Measurements from ENCODE around the gene THOC2. TPM values are rescaled to one million over a fixed set of nuclear protein-coding genes. Genes with fewer than 3 reads are reported as not detected.

Gene THOC2
- total and polyA plus RNA-seq, 10 of the 15 experiments (the other 5 are each of a cell fraction or from before 2014, with no cell fraction given), result 64.8 to 136 (median 75.1) TPM

GRCh38 chrX:123607270-123607669 is 125.6 kb downstream of the THOC2 start (continued):
- TF ChIP-seq ZBTB11 (CRISPR knock-in tag; IDR thresholded peaks at IDR 0.05) (no peak), MTA2 (IDR thresholded peaks at IDR 0.05; ENCODE audit: low read depth) (no peak), GATAD2B (conservative IDR thresholded peaks at IDR 0.05; ENCODE audit: low read depth) (no peak), BCL3 (IDR thresholded peaks at IDR 0.05; ENCODE audit: borderline replicate concordance, insufficient read depth, low read depth, low read length, poor library complexity, severe bottlenecking) (no peak)

GRCh38 chrX:123603491-123603890 is 129.4 kb downstream of the THOC2 start:
- intact Hi-C loops (cut with micrococcal nuclease; ENCODE audit: unreplicated experiment), result no loop called here
- CTCF ChIA-PET, result no interaction called here
- Histone ChIP-seq H4K20me1 (ENCODE audit: control insufficient read depth, insufficient read depth) (no peaks in the 10 kb centered on the region), H2AFZ (ENCODE audit: control insufficient read depth, low read depth, low read length) (no peak overlapping the region), H3K27ac (ENCODE audit: control insufficient read depth, insufficient read depth) (no peak overlapping the region), H3K4me2 (ENCODE audit: control insufficient read depth, insufficient read depth) (no peak overlapping the region), H3K4me3 (no peak overlapping the region), H3K9me3 (replicated peaks; ENCODE audit: control insufficient read depth, insufficient read depth, low read length) (no peaks in the 10 kb centered on the region), H3K27me3 (replicated peaks in 1 of 2; ENCODE audit: control insufficient read depth in 2 of 2, insufficient read depth in 2 of 2, low read length in 1 of 2) (no peaks in the 10 kb centered on the region), H3K4me1 (ENCODE audit: control insufficient read depth, insufficient read depth, low read length) (no peaks in the 10 kb centered on the region), H3K79me2 (ENCODE audit: control insufficient read depth, insufficient read depth, low read length) (no peaks in the 10 kb centered on the region), H3K36me3 (ENCODE audit: control insufficient read depth in 2 of 2, insufficient read depth in 2 of 2, low read length in 1 of 2) (no peaks in the 10 kb centered on the region), H3K9ac (ENCODE audit: control insufficient read depth, insufficient read depth, low read length) (no peak overlapping the region)
- no TSS peak for BruUV-seq (replicated peaks)
- FAIRE-seq, result no peak
- ATAC-seq, result no peak
- no peak for DNase-seq (ENCODE audit: low read depth, low spot score)
- RAD21 ChIA-PET (ENCODE audit: unreplicated experiment), result no interaction called here
- POLR2A ChIA-PET, result no interaction called here
- SMC1A ChIA-PET (ENCODE audit: uncharacterized antibody, unreplicated experiment), result interaction anchor here (0.6 kb wide), 1 partner anchor 22 kb away, joined by 3 read pairs; no protein-coding TSS in a partner anchor
- in situ Hi-C loops (cut with MboI), result no loop called here
- WGBS (ENCODE audit: insufficient coverage, insufficient replicate concordance, low lambda C conversion rate, missing lambda C conversion rate), result 76% methylated on average over 5 of the region's 5 CpGs
- TF ChIP-seq YBX1 (IDR thresholded peaks at IDR 0.05), result no peak
- TF ChIP-seq YY1 (IDR thresholded peaks at IDR 0.05; ENCODE audit: low read depth, low read length), result no peak
- TF ChIP-seq KDM1A (IDR thresholded peaks at IDR 0.05; ENCODE audit: borderline replicate concordance), result no peak
- TF ChIP-seq RB1 (IDR thresholded peaks at IDR 0.05; ENCODE audit: borderline replicate concordance), result no peak
- no peak for TF ChIP-seq IRF3 (IDR thresholded peaks at IDR 0.05)
- TF ChIP-seq IRF4 (IDR thresholded peaks at IDR 0.05; ENCODE audit: low read depth, low read length), result no peak
- no peak for TF ChIP-seq LARP7 (IDR thresholded peaks at IDR 0.05)
- no peak for TF ChIP-seq E4F1 (IDR thresholded peaks at IDR 0.05; ENCODE audit: borderline replicate concordance, partially characterized antibody)
- no peak for TF ChIP-seq NR2F1 (conservative IDR thresholded peaks at IDR 0.05)
- TF ChIP-seq BCL3 (IDR thresholded peaks at IDR 0.05; ENCODE audit: borderline replicate concordance, insufficient read depth, low read depth, low read length, poor library complexity, severe bottlenecking), result no peak
- TF ChIP-seq NFYB (IDR thresholded peaks at IDR 0.05; ENCODE audit: insufficient read depth, low read depth, low read length), result no peak

All from GM12878 (cell line).